ENCODE results near the gene CSF2RB.
"Not testable (repeated sequence)": the region's sequence is repeated elsewhere in the genome, so short reads cannot be mapped to it uniquely, and the experiment has no call there.

The CSF2RB gene

GRCh38 chr22:36977401-36977861 lies 64.0 kb downstream of the CSF2RB start:
- peak; percentile 84 for DNase-seq

GRCh38 chr22:36977947-36978660 lies 64.7 kb downstream of the CSF2RB start:
- DNase-seq, result peak; percentile 89

- no peak for DNase-seq
Observed at GRCh38 chr22:36979016-36979910, 65.8 kb downstream of the CSF2RB start.

GRCh38 chr22:36981247-36981775 lies 67.9 kb downstream of the CSF2RB start:
- no peak for DNase-seq

- no peak for DNase-seq
Observed at GRCh38 chr22:36982136-36982535, 68.7 kb downstream of the CSF2RB start.

- no peak for DNase-seq
Observed at GRCh38 chr22:36985211-36985889, 71.9 kb downstream of the CSF2RB start.

GRCh38 chr22:36986242-36986821 lies 72.9 kb downstream of the CSF2RB start:
- peak; percentile 24 for DNase-seq

- DNase-seq, result no peak
Observed at GRCh38 chr22:36988075-36988832, 74.8 kb downstream of the CSF2RB start.

- not testable (repeated sequence) for DNase-seq
Observed at GRCh38 chr22:36989012-36989411, 75.6 kb downstream of the CSF2RB start.

Data from CD4-positive, alpha-beta T cell treated with Interleukin-12 subunit alpha and Interleukin-12 subunit beta, for 1 hour (primary cell).